NB4 (cell line): ENCODE data around the gene SCAPER.
A peak's percentile ranks its signal among the peaks of the same experiment; 100 is the strongest.

Experiments used
- DNase-seq: peaks from one replicate; pipeline ENCODE4 v3.0.0; 2010; ENCODE audit warnings: low read depth
- H3K4me3 ChIP-seq: one replicate; pipeline ENCODE4 v1.5.1; 2011; ENCODE audit warnings: mild to moderate bottlenecking, low read depth, low read length, moderate library complexity
- MYC ChIP-seq: IDR thresholded peaks from 2 replicates; pipeline ENCODE4 v1.6.1; 2011; ENCODE audit warnings: low read depth, low read length
- POLR2A ChIP-seq: IDR thresholded peaks from 2 replicates; pipeline ENCODE4 v1.6.1; 2011; ENCODE audit warnings: mild to moderate bottlenecking; ENCODE audit not compliant: insufficient read length; ENCODE audit errors: extremely low read depth
- TF ChIP-seq, protein P1 (sequence below): IDR thresholded peaks from 2 replicates; pipeline ENCODE4 v1.6.1; 2011; ENCODE audit warnings: low read depth, low read length
- TF ChIP-seq, protein P2 (sequence below): IDR thresholded peaks from one replicate; pipeline ENCODE4 v1.5.1; 2012; ENCODE audit warnings: low read depth, low read length

The SCAPER gene

DNA sequence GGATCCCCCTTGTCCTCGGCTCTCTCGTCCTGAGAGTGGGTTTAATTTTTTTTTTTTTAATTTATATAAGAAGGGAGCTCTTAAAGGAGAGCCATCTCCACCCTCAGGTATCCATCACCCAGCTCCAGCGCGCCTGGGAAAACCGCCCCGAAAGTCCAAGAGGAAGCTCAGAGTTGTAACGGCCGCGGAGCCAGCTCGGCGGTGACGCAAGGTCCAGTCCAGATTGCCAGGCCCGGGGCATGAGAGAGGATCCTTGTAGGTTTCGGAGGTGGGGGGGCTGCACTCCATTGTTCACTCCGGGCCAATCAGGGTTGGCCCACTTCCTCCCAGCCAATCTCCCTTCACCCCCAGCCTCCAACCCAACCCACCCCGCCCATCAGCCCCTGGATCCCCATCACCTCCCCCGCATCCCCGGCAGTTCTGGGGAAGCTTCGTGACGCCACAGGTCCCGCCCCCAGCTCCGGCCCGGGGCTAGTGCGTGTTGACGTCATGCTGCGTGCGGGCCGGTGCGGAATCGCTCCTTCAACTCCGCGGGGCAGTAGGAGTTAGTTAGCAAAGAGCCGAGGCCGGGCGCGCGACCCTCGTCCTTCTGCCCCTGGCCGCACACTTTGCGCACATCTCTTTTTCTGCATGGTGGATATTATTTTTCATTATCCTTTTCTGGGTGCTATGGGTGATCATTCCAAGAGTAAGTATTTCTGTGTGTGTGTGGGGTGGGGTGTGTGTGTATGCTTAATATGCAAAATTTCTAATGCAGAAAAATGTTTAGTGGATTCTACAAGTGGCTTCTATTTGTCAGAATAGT lies 568.7 kb downstream of the SCAPER start, which contains the start of gene ISL2:
ISL2 (plus strand) TSS at position 520 of the 805 bp plus-strand sequence; CDS start at position 631, 111 bp downstream.
- TF ChIP-seq POLR2A, result peak; percentile 90
- TF ChIP-seq, protein P1, sequence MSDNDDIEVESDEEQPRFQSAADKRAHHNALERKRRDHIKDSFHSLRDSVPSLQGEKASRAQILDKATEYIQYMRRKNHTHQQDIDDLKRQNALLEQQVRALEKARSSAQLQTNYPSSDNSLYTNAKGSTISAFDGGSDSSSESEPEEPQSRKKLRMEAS, result peak; percentile 58; the same call in 1 of the 2 replicates
- TF ChIP-seq, protein P2, sequence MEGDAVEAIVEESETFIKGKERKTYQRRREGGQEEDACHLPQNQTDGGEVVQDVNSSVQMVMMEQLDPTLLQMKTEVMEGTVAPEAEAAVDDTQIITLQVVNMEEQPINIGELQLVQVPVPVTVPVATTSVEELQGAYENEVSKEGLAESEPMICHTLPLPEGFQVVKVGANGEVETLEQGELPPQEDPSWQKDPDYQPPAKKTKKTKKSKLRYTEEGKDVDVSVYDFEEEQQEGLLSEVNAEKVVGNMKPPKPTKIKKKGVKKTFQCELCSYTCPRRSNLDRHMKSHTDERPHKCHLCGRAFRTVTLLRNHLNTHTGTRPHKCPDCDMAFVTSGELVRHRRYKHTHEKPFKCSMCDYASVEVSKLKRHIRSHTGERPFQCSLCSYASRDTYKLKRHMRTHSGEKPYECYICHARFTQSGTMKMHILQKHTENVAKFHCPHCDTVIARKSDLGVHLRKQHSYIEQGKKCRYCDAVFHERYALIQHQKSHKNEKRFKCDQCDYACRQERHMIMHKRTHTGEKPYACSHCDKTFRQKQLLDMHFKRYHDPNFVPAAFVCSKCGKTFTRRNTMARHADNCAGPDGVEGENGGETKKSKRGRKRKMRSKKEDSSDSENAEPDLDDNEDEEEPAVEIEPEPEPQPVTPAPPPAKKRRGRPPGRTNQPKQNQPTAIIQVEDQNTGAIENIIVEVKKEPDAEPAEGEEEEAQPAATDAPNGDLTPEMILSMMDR, result no peak
- TF ChIP-seq MYC, result peak; percentile 76
- DNase-seq, result peak; percentile 99
- peak within 1 kb of the TSS; percentile 77 for H3K4me3 ChIP-seq

- H3K4me3 ChIP-seq, result peak overlapping the region; percentile 74
- TF ChIP-seq, protein P1, result no peak
- no peak for TF ChIP-seq POLR2A
- TF ChIP-seq MYC, result no peak; the same call in 1 of the 2 replicates
- peak; percentile 66 for DNase-seq
Observed at GRCh38 chr15:76335307-76336253, 569.6 kb downstream of the SCAPER start.

DNA sequence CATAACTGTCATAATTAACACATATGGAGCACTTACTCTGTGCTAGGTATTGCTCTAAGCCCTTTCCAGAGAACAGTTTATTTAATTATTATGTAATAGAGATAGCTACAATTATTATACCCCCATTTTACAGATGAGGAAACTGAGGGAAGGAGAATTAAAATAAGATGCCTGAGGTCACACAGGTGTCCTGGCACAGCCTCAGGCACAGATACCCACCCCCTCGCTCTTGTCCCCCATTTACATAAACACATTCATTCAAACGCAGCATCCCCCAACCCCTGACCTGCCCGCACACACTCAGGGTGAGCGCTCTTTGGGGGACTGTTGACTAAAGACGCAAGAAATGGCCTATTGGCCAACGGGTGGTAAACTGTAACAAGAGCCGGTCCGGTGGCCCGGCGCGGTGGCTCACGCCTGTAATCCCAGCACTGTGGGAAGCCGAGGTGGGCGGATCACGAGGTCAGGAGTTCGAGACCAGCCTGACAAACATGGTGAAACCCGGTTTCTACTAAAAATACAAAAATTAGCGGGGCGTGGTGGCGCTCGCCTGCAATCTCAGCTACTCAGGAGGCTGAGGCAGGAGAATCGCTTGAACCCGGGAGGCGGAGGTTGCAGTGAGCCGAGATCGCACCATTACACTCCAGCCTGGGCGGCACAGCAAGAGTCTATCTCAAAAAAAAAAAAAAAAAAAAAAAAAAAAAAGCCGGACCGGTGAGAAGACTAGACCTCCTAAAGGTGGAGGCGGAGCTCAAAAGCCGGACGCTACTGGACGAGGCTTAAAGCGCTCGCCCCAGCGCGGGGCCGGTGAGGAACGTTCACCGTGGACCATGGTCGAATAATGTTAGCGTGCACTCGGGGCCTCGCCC lies 570.5 kb downstream of the SCAPER start:
- H3K4me3 ChIP-seq, result no peak overlapping the region
- no peak for DNase-seq
- TF ChIP-seq, protein P1, result no peak
- TF ChIP-seq POLR2A, result no peak
- TF ChIP-seq MYC, result no peak
- TF ChIP-seq, protein P2, result no peak

- TF ChIP-seq, protein P1, result no peak
- TF ChIP-seq, protein P2, result peak; percentile 41
- TF ChIP-seq POLR2A, result no peak
- no peak overlapping the region for H3K4me3 ChIP-seq
- peak; percentile 51 for DNase-seq
Observed at GRCh38 chr15:76333720-76334437, 571.3 kb downstream of the SCAPER start.

GRCh38 chr15:76333309-76333708 lies 571.8 kb downstream of the SCAPER start:
- no peak overlapping the region for H3K4me3 ChIP-seq
- no peak for TF ChIP-seq POLR2A
- no peak for TF ChIP-seq MYC
- TF ChIP-seq, protein P2, result no peak
- TF ChIP-seq, protein P1, result no peak
- DNase-seq, result no peak
